ENCODE measurements around the gene POLR3C.

GRCh38 chr1:145847827-145848226 is 23.8 kb downstream of the POLR3C start:
- TF ChIP-seq, protein P1, sequence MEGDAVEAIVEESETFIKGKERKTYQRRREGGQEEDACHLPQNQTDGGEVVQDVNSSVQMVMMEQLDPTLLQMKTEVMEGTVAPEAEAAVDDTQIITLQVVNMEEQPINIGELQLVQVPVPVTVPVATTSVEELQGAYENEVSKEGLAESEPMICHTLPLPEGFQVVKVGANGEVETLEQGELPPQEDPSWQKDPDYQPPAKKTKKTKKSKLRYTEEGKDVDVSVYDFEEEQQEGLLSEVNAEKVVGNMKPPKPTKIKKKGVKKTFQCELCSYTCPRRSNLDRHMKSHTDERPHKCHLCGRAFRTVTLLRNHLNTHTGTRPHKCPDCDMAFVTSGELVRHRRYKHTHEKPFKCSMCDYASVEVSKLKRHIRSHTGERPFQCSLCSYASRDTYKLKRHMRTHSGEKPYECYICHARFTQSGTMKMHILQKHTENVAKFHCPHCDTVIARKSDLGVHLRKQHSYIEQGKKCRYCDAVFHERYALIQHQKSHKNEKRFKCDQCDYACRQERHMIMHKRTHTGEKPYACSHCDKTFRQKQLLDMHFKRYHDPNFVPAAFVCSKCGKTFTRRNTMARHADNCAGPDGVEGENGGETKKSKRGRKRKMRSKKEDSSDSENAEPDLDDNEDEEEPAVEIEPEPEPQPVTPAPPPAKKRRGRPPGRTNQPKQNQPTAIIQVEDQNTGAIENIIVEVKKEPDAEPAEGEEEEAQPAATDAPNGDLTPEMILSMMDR (optimal IDR thresholded peaks at IDR 0.05 in 1 of 3, IDR thresholded peaks at IDR 0.05 in 1 of 3, conservative IDR thresholded peaks at IDR 0.05 in 1 of 3; ENCODE audit: extremely low read depth in 1 of 3, insufficient read depth in 2 of 3, low read length in 3 of 3): no peak
- TF ChIP-seq EZH2 (IDR thresholded peaks at IDR 0.05; ENCODE audit: low read length): no peak

Data from keratinocyte (primary cell).